SKM-1 treated with dmso at 0.1 percent for 144 hours (cell line): ENCODE results near the gene STARD3NL.
A peak's percentile ranks its signal among the peaks of the same experiment; 100 is the strongest.
"Not testable (repeated sequence)": the region's sequence is repeated elsewhere in the genome, so short reads cannot be mapped to it uniquely, and the experiment has no call there.

Experiments
- DNase-seq: peaks from one replicate; lab custom pipeline; 2025; ENCODE audit not compliant: unreplicated experiment; lab: John Stamatoyannopoulos, UW

Gene STARD3NL

DNA sequence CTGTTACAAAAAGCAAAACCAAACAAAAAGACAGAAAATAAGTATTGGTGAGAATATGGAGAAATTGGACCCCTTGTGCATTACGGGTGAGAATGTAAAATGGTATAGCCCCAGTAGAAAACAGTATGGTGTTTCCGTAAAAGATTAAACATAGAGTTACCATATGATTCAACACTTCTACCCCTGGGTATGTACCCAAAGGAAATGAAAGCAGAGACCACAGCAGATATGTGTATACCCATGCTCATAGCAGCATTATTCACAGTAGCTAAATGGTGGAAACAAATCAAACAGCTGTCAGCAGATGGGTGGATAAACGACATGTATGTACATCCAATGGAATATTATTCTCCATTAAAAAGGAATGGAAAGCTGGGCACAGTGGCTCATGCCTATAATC is 42.4 kb downstream of the STARD3NL start:
- DNase-seq, result no peak

DNA sequence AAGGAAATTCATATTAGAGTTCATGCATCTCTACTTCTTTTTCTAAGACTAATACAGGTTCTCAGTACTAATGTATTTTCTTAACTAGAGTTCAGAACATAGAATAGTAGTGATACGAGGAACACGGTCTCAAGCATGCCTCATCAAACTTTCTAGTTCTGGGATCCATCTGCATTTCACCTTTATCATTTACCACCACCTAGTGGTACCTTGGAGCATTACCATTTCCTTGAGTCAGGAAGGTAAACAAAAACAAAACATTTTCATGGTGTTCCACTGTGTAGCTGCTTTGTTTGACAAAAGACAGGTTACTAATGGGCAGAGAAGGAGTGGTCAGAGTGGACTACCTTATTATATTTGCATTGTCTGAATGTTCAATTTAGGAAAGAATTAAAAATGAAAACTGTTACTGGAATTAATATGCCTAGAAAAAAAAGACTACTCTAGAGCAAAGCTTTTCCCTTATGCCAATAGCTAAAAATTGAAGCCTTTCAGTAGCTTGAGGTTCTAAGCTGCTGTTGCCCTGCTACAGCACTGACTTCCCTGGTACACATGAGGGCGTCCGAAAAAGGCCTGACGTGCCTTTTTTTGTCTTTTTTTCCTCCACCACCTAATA is 44.5 kb downstream of the STARD3NL start:
- peak; percentile 46 for DNase-seq

DNA sequence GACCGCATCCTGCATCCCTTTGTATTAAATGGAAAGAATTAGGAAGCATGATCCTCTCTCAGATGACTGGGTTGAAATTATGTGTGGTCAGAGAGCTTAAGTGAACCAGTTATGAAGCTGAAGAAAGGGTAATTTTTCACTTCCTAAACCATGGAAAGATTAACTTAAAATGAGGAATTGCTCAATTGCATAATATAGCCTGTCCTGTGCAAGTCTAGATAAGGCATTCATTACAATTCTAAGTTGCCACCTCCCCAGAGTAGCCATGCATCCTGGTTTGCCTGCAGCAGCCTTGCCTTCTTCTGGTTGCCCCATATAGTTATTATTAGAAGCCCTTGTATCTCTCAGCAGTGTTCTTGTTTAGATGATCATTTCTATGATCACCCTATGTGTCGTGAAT is 45.3 kb downstream of the STARD3NL start:
- peak; percentile 46 for DNase-seq

DNA sequence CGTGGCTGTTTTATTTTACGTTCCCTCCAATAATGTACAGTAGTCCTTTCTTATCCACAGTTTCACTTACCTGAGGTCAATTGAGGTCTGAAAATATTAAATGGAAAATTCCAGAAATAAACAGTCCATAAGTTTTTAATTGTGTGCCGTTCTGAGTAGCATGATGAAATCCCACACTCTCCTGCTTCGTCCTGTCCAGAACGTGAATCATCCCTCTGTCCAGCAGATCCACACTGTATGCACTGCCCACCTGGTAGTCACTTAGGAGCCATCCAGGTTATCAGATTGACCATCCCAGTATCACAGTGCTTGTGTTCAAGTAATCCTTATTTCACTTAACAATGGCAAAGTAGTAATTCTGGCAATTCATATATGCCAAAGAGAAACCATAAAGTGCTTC is 46.3 kb downstream of the STARD3NL start:
- DNase-seq, result no peak

DNA sequence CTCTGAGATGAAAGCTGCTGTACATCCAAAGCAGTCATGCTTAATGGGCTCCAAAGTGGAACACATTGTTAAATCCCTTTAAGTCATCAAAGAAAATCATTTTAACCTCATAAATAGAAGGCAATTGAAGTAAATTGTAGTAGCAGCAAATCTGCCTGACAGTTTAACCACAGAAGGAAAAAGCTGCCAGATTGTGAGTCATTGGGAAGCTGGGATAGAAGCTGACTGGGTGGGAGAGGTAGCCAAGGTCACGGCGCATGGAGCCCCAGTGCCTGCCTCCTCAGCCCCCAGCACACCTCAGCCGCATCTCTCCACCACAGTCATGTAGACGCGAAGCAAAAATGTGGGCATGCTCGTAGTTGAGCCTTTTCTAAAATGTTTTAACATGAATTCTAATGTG is 51.3 kb downstream of the STARD3NL start:
- DNase-seq, result no peak

DNA sequence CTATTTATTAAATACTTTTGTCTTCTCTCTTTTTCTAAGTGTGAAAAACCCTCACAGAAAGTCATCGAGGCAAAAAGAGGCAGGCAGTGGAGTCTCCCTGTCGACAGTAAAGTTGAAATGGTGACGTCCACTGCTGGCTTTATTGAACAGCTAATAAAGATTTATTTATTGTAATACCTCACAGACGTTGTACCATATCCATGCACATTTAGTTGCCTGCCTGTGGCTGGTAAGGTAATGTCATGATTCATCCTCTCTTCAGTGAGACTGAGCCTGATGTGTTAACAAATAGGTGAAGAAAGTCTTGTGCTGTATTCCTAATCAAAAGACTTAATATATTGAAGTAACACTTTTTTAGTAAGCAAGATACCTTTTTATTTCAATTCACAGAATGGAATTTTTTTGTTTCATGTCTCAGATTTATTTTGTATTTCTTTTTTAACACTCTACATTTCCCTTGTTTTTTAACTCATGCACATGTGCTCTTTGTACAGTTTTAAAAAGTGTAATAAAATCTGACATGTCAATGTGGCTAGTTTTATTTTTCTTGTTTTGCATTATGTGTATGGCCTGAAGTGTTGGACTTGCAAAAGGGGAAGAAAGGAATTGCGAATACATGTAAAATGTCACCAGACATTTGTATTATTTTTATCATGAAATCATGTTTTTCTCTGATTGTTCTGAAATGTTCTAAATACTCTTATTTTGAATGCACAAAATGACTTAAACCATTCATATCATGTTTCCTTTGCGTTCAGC is 52.0 kb downstream of the STARD3NL start:
- DNase-seq, result no peak

DNA sequence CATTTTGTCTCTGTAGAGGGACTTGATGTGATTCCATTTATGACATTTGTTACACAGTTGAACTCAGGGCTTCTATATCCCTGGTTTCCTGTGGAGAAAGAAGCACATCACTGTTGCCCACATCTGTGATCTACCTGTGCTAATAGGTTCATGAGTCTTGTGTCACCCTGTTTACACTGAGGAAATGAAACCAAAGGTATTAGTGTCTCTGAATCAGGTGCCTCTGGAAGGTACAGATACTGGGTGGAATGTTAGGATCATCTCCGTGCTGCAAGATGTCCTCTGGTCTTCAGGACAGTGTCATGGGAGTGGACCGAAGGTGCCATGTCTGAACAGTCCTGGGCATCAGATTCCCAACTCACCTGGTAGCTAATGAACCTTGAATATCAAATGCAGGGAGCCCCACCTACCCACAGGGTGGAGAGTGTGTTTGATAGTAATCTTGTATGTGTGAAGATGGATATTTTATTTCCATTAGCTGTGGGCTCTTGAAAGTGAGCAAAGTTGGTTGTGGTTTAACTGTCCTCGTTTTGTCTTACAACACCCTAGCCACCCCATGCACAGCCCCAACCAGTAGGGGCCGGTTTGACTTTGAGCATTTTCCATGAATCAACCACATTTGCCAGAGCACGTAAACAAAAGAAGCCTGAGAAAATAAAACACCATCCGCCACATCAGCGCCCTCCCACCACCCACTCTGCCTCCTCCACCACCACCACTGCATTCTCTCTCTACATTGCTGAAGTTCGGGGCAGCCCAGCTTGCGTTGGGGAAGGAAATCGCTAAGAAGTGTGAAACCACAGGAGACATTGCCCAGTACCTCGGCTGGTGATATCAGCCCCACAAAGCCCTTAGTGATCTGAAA is 54.7 kb downstream of the STARD3NL start:
- peak; percentile 96 for DNase-seq

DNA sequence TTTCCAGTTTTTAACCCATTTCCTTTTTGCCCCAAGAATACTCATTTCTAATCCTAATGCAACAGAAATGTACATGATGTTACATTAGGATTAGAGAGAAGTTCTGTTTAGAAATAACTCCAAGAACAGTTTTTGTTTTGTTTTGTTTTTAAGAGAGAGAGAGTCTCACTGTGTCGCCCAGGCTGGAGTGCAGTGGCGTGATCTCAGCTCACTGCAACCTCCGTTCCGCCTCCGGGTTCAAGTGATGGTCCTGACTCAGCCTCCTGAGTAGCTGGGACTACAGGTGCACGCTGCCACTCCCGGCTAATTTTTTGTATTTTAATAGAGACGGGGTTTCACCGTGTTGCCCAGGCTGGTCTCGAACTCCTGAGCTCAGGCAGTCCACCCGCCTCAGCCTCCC is 56.7 kb downstream of the STARD3NL start:
- not testable (repeated sequence) for DNase-seq

DNA sequence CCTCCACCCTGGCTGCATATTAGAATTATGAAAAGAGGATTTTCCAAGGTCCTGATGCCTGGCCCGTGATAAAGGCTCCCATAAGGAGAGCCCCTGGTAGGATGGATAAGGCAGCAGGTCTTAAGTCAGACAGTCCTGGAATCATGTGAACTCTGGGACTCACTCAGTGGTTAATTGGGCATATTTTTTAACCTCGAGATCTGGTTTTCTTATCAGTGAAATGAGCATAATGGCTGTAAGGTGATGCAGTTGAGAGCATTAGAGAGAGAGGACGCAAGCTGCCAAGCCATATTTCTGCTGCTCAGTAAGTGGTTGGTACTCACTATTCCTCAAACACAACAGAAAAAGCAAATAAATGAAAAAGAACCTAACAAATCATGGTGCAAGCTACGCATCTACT is 57.6 kb downstream of the STARD3NL start:
- no peak for DNase-seq

DNA sequence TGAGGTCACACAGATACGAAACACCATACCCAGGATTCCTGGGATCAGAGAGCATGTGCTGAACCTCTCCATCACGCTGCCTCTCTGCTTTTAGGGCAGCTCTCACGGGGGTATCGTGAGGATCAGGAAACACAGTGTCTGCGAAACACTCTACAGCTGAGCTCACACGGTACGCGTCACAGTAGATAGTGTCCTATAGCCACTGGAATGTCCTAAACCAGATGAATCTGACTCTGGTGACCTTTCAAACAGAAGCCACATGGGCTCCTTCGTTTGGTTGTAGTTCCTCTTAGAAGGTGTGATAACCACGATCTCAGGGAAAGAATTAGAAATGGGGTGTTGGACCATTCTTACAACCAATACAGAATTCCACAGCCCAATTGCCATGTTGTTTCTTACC is 61.1 kb downstream of the STARD3NL start:
- DNase-seq, result not testable (repeated sequence)

DNA sequence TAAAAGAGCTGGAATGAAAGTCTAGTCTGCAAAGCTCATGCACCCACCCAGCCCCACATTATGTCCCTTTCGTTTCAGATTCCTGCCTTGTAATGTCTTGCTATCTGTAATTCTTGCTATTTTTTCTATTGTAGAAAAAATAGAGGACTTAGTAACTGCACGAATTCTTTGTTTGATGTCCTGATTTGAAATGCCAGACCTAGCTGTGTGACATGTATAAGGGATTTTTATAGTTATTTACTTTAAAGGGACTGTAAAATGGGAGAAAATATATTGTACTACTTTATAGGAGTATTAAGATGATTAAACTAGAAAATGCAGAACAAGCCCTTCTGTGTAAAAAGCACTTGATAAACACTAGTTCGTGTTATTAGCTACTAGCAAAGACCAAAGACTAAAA is 63.0 kb downstream of the STARD3NL start:
- DNase-seq, result no peak

DNA sequence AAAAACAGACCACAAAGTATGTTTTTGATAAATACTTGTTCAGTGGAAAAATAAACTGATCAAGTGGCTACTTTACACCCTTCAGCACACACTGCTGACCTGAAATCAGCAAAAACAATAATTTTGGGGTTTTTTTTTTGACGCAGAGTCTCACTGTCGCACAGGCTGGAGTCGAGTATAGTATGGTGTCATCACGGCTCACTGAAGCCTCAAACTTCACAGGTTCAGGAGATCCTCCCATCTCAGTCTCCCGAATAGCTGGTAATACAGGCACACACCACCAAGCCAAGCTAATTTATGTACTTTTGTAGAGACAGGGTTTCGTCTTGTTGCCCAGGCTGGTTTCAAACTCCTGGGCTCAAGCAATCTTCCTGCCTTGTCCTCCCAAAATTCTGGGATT is 64.8 kb downstream of the STARD3NL start:
- no peak for DNase-seq

DNA sequence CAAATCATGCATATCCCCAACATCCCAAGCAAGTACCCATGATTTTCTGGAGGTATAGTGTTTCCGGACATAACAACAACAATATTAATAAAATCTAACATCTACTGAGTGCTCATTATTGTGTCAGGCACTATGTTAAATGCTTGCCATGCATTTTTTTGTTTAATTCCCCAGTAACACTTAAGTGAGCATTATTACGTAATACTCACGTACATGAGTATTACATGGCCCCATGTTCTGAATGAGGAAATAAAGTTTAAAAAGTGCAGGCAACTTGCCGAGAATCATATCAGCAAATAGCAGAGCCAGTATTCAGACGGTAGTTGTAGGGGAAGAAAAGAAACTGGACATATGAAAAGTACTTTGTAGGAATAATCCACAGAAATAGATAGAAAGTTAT is 65.3 kb downstream of the STARD3NL start:
- not testable (repeated sequence) for DNase-seq

DNA sequence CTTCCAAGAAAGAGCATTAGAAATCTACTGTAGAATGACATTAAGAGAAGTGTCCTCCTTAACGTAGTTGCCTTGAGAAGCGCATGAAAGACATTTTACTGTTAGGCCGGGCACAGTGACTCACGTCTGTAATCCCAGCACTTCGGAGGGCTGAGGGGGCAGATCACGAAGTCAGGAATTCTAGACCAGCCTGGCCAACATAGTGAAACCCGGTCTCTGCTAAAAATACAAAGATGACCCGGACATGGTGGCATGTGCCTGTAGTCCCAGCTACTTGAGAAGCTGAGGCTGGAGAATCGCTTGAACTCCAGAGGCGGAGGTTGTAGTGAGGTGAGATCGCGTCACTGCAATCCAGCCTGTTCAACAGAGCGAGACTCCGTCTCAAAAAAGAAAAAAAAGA is 66.5 kb downstream of the STARD3NL start:
- no peak for DNase-seq

DNA sequence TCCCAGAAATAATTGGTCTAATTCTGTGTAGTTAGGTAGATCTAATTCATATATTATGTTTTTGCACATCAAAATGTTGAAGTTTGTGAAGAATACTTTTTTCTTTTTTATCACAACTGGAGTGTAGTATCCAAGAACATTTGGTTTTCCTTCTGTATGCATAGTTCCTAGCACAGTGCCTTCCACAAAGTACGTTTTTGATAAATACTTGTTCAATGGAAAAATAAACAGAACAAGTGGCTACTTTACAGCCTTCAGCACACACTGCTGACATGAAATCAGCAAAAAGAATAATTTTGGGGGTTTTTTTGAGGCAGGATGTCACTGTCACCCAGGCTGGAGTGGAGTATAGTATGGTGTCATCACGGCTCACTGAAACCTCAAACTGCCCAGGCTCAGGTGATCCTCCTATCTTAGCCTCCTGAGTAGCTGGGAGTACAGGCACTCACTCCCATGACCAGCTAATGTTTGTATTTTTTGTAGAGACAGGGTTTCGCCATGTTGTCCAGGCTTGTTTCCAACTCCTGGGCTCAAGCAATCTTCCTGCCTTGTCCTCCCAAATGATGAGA is 67.4 kb downstream of the STARD3NL start:
- DNase-seq, result no peak

DNA sequence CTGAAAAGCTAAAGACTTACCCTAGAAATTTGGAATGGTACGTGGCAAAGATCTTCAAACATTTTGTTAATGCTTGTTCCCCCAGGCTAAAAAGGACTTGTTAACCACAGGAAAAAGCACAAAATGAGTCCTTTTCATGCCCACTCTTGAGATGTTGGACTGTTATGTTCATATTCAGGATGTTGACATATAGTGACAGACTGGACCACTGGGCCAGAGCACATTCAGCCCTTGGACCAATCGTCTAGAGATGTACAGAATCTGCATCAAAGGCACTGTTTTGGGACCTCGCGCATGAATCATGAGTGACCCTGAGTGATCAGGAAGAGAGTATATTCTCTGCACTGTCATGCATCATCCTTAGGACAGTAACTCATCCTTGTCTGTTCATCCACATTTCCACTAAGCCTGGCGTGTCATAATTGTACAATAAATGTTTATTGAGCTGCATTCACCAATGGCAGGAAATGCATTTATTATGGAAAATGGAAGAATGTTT is 70.1 kb downstream of the STARD3NL start:
- no peak for DNase-seq

DNA sequence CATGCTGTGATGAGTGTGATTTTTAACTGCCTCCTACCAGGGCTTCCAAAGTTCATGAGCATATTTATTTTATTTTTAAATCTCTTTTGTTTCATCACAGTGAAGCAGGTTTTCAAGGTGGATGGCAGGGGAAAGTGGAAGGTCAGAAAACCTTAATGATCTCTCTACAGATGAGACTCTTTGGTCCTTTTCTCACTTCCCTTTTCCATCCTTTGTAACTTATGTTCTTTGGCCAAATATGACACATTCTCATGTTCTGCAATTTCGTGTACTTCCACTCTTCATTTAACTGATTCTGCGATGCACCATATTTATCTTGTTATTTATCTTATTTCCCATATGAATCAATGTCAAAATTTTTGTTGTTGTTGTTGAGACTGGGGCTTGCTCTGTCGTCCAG is 71.8 kb downstream of the STARD3NL start:
- DNase-seq, result peak; percentile 54

DNA sequence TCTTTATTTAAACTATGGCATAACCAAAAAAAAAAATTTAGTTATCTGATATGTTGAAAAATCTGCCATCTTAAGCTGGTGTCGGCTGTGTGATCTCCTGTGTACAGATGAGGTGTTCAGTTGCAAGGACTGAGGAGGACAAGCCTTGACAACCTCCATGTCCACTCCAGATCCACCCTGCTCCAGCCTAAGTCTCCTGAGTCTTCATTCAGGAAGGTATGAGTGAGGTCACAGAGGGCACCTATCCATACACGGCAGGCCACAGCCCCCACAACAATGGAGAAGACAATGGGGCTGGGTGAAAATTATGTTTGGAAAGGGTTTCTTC is 79.3 kb downstream of the STARD3NL start:
- no peak for DNase-seq

DNA sequence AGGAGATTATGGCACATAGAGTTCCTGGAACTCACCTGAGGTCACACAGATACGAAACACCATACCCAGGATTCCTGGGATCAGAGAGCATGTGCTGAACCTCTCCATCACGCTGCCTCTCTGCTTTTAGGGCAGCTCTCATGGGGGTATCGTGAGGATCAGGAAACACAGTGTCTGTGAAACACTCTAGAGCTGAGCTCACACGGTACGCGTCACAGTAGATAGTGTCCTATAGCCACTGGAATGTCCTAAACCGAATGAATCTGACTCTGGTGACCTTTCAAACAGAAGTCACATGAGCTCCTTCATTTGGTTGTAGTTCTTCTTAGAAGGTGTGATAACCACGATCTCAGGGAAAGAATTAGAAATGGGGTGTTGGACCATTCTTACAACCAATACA is 81.1 kb downstream of the STARD3NL start:
- DNase-seq, result not testable (repeated sequence)

DNA sequence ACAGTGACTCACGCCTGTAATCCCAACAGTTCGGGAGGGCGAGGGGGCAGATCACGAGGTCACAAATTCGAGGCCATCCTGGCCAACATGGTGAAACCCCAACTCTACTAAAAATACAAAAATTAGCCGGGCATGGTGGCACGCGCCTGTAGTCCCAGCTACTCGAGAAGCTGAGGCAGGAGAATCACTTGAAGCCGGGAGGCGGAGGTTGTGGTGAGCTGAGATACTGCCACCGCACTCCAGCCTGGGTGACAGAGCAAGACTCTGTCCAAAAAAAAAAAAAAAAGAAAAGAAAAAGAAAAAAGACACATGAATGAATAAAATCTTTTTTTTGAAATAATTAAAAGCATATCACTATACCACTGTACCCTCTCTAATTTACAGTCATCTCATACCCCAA is 83.6 kb downstream of the STARD3NL start:
- not testable (repeated sequence) for DNase-seq

DNA sequence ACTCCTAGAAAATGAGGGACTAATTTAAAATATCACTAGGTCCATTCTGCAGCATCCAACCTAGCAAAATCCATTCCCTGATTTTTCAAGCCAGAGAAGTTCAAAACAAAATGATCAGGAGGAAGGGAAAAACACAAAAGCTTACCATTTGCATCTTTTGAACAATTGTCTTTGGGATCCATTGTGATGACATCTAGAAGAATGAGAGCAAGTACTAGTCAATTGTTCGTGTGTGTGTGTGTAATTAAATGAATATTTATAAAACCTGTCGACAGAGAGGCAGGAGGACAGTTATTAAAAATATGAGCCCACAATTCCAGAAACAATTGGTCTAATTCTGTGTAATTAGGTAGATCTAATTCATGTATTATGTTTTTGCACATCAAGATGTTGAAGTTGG is 84.0 kb downstream of the STARD3NL start:
- DNase-seq, result not testable (repeated sequence)

DNA sequence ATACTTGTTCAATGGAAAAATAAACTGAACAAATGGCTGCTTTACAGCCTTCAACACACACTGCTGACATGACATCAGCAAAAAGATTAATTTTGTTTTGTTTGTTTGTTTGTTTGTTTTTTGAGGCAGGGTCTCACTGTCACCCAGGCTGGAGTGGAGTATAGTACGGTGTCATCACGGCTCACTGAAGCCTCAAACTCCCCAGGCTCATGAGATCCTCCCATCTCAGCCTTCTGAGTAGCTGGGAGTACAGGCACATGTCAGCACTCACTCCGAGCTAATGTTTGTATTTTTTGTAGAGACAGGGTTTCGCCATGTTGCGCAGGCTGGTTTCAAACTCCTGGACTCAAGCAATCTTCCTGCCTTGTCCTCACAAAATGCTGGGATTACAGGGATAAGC is 84.5 kb downstream of the STARD3NL start:
- DNase-seq, result no peak
